GM13976 (cell line): ENCODE results near the gene UBA5.

Experiments
- DNase-seq: peaks from one replicate; pipeline ENCODE4 v3.0.0; 2012; ENCODE audit warnings: low spot score
- CTCF ChIP-seq: IDR thresholded peaks from 2 replicates; pipeline ENCODE4 v1.5.1; 2012; ENCODE audit warnings: borderline replicate concordance, mild to moderate bottlenecking; ENCODE audit not compliant: insufficient read depth; ENCODE audit errors: extremely low read depth, missing control alignments, control extremely low read depth
- in situ Hi-C: fragments of 300-500 bp; cut with MboI; formaldehyde crosslinking; loops from one replicate; pipeline ENCODE4 v1.12.0; 2022; ENCODE audit warnings: low sequenced_read_pairs, mixed read lengths, inconsistent platforms; ENCODE audit not compliant: unreplicated experiment

Gene UBA5

GRCh38 chr3:132690040-132690439 is 29.9 kb downstream of the UBA5 start:
- in situ Hi-C loops, result no loop called here
- TF ChIP-seq CTCF, result no peak
- DNase-seq, result no peak

DNA sequence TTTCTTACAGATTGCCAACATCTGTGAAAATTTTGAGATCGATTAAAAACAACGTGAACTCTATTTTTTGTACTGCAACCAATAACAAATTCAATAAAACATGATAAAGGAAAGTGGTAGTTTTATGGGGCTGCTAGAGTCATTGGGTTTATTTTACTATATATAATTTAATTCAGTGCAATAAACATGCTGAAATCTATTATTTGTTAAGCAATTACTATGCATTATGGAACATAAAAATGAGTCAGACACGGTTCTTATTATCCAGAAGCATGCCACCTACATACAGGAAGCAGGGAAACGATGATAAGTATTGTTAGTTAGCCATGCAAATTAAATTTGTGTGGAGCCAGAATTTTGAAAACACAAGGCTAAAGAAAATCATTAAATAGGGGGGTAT is 34.9 kb downstream of the UBA5 start:
- in situ Hi-C loops, result no loop called here
- DNase-seq, result no peak
- no peak for TF ChIP-seq CTCF

GRCh38 chr3:132695422-132695821 is 35.3 kb downstream of the UBA5 start:
- no peak for TF ChIP-seq CTCF
- in situ Hi-C loops, result no loop called here
- no peak for DNase-seq

DNA sequence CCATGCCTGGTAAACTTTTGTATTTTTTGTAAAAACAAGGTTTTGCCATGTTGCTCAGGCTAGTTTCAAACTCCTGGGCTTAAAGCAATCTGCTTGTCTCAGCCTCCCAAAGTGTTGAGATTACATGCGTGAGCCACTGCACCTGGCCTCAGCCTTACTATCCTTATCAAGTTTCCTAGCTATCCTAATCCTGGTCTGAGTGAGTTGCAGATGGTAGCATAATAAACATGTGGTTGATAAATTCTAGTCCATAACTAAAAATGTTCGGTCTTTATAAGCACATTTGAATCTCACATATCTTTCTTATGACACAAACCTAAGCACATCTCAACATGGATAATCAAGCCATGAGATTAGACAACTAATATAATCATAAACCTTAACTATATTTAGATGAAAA is 43.6 kb downstream of the UBA5 start:
- no peak for DNase-seq
- TF ChIP-seq CTCF, result no peak
- in situ Hi-C loops, result no loop called here

- no peak for DNase-seq
- TF ChIP-seq CTCF, result no peak
- in situ Hi-C loops, result no loop called here
Measured at GRCh38 chr3:132709761-132710160, 49.6 kb downstream of the UBA5 start.

DNA sequence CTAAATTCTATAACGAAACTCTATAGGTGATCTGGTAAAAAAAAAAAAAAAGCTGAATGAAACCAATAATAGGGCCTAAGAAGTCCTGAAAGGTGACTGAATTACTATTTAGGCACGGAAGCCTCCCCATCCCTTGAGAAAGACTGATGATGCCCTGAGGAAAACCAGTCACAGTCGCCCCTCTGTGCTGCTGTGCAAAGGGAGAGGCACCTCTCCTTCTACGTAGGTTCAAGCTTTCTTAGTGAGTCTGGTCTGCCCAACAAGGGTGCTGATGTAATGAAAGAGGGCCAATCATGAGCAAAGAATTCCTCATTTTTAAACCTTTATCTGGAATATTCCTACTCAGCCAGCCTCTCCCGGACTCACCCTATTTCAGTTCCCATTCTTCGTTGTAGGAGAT is 50.2 kb downstream of the UBA5 start:
- TF ChIP-seq CTCF, result no peak
- DNase-seq, result no peak
- in situ Hi-C loops, result no loop called here
